HG03060 (cell line): ENCODE data around the gene TSPO.

Source experiments
- ATAC-seq: cut with Tn5 transposase; IDR thresholded peaks from one replicate; pipeline ENCODE4 v1.9.1; 2021; ENCODE audit warnings: low read depth, moderate number of reproducible peaks; ENCODE audit not compliant: unreplicated experiment

The TSPO gene

GRCh38 chr22:43199541-43199940 lies 48.2 kb downstream of the TSPO start:
- ATAC-seq, result no peak

GRCh38 chr22:43200031-43200430 lies 48.7 kb downstream of the TSPO start:
- no peak for ATAC-seq

GRCh38 chr22:43200555-43200954 lies 49.2 kb downstream of the TSPO start:
- no peak for ATAC-seq

- ATAC-seq, result no peak
Observed at GRCh38 chr22:43201486-43202219, 50.3 kb downstream of the TSPO start.

- no peak for ATAC-seq
Observed at GRCh38 chr22:43202326-43202725, 51.0 kb downstream of the TSPO start.

GRCh38 chr22:43202756-43203410 lies 51.5 kb downstream of the TSPO start:
- no peak for ATAC-seq

- no peak for ATAC-seq
Observed at GRCh38 chr22:43203471-43203981, 52.2 kb downstream of the TSPO start.

GRCh38 chr22:43205261-43205691 lies 53.9 kb downstream of the TSPO start:
- ATAC-seq, result no peak

- no peak for ATAC-seq
Observed at GRCh38 chr22:43205748-43206508, 54.6 kb downstream of the TSPO start.

GRCh38 chr22:43206509-43207161 lies 55.3 kb downstream of the TSPO start:
- no peak for ATAC-seq

GRCh38 chr22:43207386-43207785 lies 56.0 kb downstream of the TSPO start:
- ATAC-seq, result no peak

GRCh38 chr22:43207849-43208702 lies 56.7 kb downstream of the TSPO start:
- no peak for ATAC-seq

GRCh38 chr22:43208703-43209522 lies 57.6 kb downstream of the TSPO start:
- no peak for ATAC-seq

GRCh38 chr22:43209523-43209890 lies 58.1 kb downstream of the TSPO start:
- no peak for ATAC-seq

GRCh38 chr22:43209971-43210370 lies 58.6 kb downstream of the TSPO start:
- no peak for ATAC-seq

- ATAC-seq, result no peak
Observed at GRCh38 chr22:43210631-43211515, 59.5 kb downstream of the TSPO start.

GRCh38 chr22:43211941-43212433 lies 60.6 kb downstream of the TSPO start:
- ATAC-seq, result no peak

- ATAC-seq, result no peak
Observed at GRCh38 chr22:43212434-43212952, 61.1 kb downstream of the TSPO start.
